ENCODE results near the gene TEX51.

DNA sequence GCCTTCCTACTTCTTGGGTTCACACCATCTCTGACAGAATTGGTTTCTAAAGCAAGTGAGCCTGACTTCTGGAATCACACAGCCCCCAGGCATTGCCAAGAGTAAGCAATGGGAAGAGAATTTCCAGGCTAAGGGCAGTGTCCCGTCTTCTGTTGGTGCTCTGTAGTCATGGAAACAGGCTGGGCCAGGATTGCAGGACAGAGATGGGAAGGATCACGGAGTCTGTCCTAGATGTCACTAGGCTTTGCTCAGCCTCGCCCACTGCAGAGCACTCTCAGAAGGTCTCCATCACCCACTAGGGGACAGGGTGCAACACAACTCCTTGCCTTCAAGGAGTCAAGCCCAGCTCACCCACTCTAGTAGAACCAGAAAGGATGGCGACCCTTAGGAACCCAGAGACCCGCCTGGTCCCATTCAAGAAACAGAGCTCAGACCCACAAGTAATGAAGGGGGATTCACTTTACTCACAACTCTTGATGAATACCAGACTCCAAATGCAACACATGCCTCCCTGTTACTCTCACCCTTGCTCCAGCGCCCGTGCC lies 48.6 kb upstream of the TEX51 start:
- TF ChIP-seq ZNF274 (IDR thresholded peaks at IDR 0.05; ENCODE audit: low read depth, low read length) (no peak), SUZ12 (IDR thresholded peaks at IDR 0.05; ENCODE audit: extremely low read depth, insufficient read depth, insufficient read length) (no peak)

Measured in NT2/D1 (cell line).